CD4-positive, alpha-beta T cell treated with Interleukin-21 for 1 hour (primary cell): ENCODE results near the gene AUTS2.
"Not testable (repeated sequence)": the region's sequence is repeated elsewhere in the genome, so short reads cannot be mapped to it uniquely, and the experiment has no call there.

Experiments used
- DNase-seq: peaks from one replicate; pipeline ENCODE4 v3.0.0-alpha.2; 2020

AUTS2 gene

GRCh38 chr7:70579397-70580097 lies 981.3 kb downstream of the AUTS2 start:
- DNase-seq = no peak

GRCh38 chr7:70580161-70580560 lies 981.9 kb downstream of the AUTS2 start:
- no peak for DNase-seq

- no peak for DNase-seq
These were observed 984.9 kb downstream of the AUTS2 start for GRCh38 chr7:70582927-70583895.

GRCh38 chr7:70583965-70584883 lies 985.9 kb downstream of the AUTS2 start:
- DNase-seq = no peak

DNA sequence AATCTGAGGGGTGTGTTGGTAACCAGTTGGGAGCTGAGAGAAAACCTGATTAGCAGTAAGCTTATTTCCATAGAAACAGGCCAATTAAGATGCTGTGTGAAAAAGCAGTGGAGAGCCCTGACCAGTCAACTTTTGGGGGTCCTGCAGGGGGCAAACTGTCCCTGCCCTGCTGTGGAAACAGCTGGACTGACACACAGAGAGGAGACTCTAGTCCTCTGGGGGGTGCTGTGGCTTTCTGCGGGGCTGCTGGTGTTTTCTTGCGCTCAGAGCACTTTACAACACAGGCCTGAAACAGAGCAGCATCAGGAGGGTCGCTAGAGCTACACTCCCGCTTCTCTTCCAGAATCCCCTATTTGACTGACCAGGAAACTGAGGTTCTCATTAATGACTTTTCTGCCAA lies 986.8 kb downstream of the AUTS2 start:
- no peak for DNase-seq

DNA sequence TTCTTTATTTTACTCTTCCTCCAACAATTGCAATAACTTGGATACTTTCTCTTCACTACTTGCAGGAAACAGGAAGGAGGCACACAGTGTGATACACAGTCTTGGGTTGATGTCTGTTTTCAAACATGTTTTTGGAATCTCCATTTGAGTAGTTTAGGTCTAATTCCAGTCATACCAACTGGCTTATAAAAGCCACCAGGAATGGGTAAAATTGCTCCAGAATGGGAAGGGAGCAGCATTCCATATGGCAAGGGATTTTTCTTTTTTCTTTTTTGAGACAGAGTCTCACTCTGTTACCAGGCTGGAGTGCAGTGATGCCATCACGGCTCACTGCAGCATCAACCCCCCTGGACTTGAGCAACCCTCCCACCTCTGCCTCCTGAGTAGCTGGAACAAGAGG lies 988.5 kb downstream of the AUTS2 start:
- no peak for DNase-seq

- DNase-seq = no peak
These were observed 989.5 kb downstream of the AUTS2 start for GRCh38 chr7:70587739-70588138.

GRCh38 chr7:70588191-70588921 lies 990.1 kb downstream of the AUTS2 start:
- DNase-seq = no peak

GRCh38 chr7:70589010-70589409 lies 990.7 kb downstream of the AUTS2 start:
- no peak for DNase-seq

GRCh38 chr7:70589590-70589989 lies 991.3 kb downstream of the AUTS2 start:
- DNase-seq = no peak

- DNase-seq = no peak
These were observed 992.0 kb downstream of the AUTS2 start for GRCh38 chr7:70590126-70590854.

DNA sequence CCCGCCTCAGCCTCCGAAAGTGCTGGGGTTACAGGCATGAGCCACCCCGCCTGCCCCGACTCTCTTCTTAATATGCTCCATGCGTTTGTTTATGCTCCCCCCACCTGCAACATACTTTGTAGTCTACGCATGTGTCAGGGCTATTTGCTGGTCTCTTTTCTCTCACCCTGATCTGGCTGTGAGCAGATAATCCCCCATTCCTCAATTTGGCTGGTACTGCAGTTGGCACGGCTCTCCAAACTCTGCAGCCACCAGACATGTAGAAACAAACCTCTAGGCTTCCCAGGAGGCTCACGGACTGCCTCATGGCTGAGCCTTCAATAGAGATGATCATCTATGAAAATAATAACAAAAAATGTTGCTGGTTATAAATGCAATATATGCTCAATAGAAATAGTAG lies 993.4 kb downstream of the AUTS2 start:
- DNase-seq = no peak

DNA sequence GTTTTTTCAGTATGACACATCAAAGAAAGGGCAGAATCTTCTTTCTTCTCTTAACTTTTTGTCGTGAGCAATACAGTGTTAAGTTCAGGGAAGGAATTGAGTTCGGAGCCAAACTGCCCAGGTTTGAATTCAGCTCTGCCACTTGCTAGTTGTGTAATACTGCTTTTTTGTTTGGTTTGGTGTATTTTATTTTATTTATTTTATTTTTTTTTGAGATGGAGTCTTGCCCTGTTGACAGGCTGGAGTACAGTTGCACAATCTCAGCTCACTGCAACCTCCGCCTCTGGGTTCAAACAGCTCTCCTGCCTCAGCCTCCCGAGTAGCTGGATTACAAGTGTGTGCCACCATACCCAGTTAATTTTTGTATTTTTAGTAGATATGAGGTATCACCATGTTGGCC lies 993.9 kb downstream of the AUTS2 start:
- DNase-seq = no peak

DNA sequence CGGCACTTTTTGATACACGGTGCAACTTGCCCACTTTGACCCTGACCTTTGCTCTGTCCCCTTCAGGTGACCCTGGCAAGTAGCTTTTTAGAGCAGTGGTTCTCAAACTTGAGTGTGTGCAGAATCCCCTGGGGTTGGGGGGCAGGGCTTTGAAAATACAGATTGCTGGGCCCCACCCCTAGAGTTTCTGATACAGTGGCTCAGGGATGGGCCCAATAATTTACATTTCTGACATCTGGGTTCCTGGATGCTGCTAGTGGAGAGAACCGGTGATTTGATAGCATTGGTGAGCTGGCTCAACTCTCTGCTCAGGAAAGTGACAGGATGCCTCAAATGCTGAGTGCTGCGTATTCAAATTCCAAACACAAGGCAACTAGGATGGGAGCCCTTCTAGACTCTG lies 995.9 kb downstream of the AUTS2 start:
- DNase-seq = no peak

- DNase-seq = not testable (repeated sequence)
These were observed 996.6 kb downstream of the AUTS2 start for GRCh38 chr7:70594885-70595284.

- no peak for DNase-seq
These were observed 997.1 kb downstream of the AUTS2 start for GRCh38 chr7:70595370-70595754.

DNA sequence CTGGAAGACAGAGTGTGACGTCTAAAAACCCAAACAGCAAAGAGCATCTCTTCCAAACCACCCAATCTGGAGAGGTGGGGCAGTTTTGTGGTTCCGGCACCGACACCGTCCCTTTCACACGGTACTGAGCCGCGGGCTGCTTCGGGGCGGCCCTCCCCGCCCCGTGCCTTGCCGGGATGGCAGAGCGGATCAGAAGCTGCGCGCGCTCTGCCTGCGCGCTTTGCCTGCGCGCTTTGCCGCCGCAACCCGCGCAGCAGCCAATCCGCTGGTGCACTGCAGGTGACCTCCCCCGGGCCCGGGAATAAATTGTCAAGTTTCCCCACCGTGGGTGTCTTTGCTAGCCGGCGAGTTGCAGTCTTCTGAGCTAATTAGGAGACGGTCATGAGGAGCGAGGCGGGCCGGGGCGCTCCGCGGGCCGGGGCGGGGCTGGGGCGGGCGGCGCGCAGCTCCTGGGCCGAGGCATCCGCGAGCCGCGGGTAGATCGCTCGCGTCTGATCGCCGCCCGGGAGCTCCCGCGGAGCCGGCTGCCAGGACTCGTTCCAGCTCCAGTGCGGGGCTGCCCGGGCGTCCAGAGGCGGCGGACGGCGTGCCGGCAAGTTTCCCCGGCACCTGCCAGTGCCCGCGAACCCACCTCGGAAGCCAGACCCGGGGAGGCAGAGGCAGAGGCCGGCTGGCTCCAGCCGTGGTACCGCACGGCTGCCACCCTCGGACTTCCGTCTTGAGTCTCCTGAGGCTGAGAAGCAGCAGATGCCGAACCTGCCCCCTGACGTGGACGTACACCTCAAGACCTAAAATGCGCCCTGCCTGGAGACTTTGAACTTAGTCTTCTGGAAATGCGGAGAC lies 997.7 kb downstream of the AUTS2 start:
- no peak for DNase-seq

GRCh38 chr7:70596598-70596913 lies 998.3 kb downstream of the AUTS2 start:
- DNase-seq = no peak

- no peak for DNase-seq
These were observed 998.8 kb downstream of the AUTS2 start for GRCh38 chr7:70597066-70597465.

GRCh38 chr7:70598976-70599375 lies 1000.7 kb downstream of the AUTS2 start:
- no peak for DNase-seq
